GM19043 (cell line): Measurements from ENCODE around the gene CCDC78.
"Not testable (repeated sequence)": the region's sequence is repeated elsewhere in the genome, so short reads cannot be mapped to it uniquely, and the experiment has no call there.

Source experiments
- ATAC-seq: cut with Tn5 transposase; IDR thresholded peaks from one replicate; pipeline ENCODE4 v1.9.1; 2021; ENCODE audit warnings: low read depth; ENCODE audit not compliant: unreplicated experiment

Gene CCDC78

DNA sequence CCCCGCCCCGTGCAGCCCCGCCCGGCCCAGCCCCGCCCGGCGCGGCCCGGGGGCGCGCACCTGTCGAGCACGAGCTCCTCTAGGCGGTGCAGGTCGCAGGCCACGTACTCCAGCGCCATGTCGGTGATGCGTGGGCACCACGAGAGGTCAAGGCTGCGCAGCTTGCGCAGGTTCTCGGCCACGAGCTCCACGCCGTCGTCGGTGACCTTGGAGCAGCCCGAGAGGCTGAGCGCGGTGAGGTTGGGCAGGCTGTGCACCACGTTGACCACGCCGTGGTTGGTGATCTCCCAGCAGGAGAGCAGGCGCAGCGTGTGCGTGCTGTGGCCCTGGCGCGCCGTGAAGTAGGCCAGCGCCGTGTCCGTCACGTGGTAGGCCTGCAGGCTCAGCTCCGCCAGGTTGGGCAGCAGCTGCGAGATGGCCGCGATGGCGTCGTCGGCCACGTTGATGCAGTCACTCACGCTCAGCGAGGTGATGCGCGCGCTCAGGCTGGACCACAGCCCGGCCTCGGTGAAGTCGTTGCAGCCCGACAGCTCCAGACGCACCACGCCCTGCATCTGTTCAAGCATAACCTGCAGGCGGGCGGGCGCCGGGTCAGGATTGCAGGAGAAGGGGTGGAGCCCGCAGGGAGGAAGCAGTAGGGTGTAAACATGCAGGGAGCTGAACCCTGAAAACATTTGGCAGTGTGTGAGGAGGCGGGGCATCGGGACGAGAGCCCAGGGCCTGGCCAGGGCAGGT is 30.7 kb downstream of the CCDC78 start:
- no peak for ATAC-seq

DNA sequence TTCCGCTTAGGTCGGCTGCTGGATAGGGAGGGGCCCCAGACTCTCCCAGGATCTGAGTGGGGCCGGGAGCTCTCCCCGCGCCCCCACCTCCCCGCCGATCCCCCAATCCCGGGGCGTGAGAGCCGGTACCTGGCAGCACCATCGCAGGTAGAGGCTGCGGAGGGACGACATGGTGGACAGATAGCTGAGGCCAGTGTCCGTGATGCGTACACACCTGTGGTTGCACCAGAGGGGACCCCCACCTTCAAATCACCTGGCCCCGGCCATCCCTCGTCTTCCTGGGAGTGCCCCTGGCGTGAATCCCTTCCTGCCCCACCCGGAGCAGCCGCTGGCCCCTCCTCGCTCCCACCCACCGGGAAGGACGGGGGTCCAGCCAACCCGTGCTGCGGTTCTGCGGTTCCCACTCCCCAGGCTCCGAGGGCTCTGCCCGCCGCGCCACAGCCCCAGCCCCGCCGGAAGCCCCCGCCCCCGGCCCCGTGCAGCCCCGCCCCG is 31.3 kb downstream of the CCDC78 start:
- ATAC-seq: no peak

DNA sequence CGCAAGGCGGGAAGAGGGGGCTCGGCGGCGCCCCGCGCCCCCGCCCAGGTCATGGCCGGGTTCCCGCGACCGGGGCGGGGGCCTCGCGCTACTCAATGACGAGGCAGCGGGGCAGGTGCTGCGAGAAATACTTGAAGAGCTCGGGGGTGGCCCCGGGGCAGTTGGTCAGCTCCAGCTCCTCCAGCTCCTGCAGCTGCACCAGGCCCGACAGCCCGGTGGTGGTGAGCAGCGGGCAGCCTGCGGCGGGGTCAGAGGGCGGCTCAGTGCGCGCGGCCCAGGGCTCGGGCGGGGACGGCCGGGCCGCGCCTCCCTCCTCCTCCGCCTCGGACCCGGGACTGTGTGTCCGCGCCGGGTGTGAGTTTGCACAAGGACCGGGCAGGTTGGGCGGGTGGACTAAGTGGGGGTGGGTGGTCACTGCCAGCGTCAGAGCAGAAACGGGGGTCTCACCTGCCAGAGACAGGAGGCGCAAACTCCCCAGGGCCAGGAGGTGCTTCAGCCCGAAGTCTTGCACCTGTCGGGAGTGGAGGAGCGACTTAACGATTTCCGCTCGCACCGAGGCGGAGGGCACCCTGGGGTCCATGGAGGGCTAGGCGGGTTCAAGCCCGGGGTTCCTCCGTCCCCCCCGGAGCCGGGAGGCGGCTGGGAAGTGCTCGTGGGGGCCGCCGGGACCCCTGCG is 31.9 kb downstream of the CCDC78 start:
- ATAC-seq: no peak

GRCh38 chr16:693766-694165 is 32.5 kb downstream of the CCDC78 start:
- ATAC-seq: no peak

DNA sequence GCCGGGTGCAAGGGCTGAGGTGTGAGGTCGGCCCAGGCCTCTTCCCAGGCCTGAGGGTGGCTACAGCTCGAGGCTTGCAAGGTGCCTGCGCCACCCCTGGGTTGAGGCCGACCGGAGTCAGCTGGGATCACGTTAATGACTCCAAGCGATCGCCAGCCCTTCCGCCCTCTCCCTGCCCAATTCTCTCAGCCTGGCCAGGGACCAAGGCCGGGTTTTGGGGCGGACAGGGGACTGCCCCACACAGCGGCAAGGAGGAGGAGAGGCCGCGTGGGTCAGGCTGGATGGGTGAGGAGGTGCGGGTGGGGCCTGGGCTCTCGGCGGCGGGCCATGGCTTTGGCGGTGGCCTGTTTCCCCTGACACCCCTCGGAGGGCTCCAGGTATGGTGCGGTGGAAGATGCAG is 32.9 kb downstream of the CCDC78 start:
- no peak for ATAC-seq

DNA sequence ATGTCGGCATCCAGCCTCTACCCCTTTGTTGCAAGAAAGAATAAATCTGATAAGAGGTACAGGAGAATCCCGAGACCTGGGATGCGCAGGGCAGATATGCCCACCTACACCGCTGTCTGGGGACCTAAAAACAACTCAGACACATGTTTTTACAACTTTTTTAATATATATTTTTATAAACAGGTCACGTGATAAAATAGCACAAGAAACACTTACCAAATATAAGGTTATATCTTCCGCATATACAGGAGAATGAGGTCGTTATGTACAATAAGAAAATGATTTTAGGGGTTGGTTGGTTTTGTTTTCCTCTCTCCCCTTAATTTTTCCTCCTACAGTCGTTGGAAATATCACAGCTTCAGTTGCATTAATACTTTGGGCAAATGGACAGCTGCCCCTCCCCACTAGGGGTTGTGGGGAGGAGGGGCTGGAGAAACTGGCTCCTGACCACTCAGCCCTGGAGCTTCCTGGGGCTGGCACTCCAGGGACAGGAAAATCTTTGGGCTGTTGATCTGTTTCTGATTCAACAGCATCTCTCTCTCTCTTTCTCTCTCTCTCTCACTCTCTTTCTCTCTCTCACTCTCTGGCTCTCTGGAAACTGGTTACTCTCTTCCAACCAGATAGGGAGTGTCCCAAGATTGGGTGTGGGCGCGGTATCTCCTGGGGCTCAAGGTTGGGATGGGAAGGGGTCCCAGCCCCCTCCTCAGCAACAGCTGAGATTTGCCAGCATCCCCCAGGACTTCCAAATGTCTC is 33.7 kb downstream of the CCDC78 start:
- no peak for ATAC-seq

DNA sequence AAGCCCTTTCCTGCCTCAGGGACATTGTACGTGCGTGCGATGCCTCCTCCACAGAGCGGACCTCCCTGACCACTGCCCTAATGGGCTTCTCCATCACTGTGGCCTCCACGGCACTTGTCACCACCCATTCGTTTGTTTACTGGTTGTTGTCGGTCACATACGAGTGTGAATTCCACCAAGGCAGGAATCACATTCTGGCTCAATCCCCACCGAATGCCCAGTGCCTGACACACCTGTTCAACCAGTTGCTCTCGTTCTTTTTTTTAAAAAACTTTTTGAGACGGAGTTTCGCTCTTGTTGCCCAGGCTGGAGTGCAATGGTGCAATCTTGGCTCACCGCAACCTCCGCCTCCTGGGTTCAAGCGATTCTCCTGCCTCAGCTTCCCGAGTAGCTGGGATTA is 35.0 kb downstream of the CCDC78 start:
- ATAC-seq: not testable (repeated sequence)

- ATAC-seq: no peak
These were observed 36.9 kb downstream of the CCDC78 start for GRCh38 chr16:689175-689897.

- ATAC-seq: no peak
These were observed 38.7 kb downstream of the CCDC78 start for GRCh38 chr16:687499-687898.

- ATAC-seq: no peak
These were observed 39.6 kb downstream of the CCDC78 start for GRCh38 chr16:686459-687260.

GRCh38 chr16:685967-686366 is 40.3 kb downstream of the CCDC78 start:
- ATAC-seq: no peak

DNA sequence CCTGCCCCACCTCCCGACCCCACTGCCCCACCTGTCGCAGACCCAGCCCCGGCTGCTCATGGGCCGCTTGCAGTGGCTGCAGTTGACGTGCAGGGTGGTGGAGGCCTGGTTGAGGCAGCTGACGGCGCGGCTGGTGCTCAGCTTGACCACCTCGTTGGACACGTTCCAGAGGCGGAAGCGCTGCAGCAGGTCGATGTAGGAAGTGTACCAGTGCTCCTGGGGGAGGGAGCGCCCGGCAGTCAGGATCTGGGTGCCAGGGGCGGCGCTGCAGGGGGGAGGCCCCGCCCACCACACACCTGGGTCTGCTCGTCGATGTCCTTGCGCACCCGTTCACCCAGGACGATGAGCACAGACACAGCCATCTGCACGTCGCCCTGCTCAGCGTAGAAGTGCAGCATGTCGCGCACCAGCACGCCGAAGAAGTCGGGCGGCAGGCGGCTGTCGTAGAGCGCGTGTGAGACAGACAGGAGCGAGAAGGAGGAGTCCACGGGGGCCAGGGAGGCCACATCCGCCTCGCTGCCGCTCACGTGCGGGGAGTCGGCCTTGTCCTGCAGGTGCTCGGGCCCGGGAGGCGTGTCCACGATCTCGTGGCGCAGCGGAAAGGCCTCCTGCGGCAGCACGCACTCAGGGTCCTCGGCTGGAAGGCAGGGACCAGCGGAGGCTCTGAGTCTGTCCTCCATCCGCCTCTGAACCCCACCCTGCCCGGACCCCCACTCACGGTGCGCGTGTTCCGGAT is 41.1 kb downstream of the CCDC78 start:
- ATAC-seq: no peak

DNA sequence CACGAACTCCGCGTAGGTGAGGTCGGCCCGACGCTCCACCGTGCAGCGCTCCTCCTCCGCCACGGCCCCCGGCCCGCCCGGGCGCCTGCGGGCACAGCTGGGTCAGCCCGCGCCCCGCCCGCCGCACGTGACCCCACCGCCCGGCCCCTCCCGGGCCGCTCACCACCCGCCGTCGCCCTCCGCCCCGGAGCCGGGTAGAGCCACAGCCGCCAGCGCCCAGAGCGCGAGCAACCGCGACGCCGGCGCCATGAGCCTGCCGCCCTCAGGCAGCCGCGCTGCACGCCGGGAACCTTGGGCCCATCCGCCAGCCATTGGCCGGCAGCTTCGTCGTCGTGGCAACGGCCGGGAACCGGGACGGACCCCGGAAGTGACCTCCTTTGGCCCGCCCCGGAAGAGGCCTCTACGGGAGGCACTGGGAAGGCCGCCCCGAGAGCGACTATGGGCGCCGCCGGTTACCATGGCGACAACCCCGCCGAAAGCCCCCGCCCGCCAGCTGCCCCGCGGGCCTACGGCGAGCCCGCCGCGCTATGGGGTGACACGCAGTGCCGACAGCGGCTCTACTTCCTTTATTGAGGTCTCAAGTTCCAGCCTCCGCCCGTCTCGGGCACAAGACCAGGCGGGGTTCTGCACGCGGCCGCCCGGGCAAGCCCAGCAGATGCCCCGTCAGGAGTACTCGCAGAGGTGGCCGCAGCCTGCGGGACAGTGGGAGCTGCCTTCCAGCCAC is 42.0 kb downstream of the CCDC78 start, which contains the start of gene JMJD8:
Gene JMJD8, minus strand, starts transcription at position 264 of the 724 bp plus-strand sequence. Its CDS starts 15 bp downstream, at position 249.
- peak; percentile 67 for ATAC-seq

DNA sequence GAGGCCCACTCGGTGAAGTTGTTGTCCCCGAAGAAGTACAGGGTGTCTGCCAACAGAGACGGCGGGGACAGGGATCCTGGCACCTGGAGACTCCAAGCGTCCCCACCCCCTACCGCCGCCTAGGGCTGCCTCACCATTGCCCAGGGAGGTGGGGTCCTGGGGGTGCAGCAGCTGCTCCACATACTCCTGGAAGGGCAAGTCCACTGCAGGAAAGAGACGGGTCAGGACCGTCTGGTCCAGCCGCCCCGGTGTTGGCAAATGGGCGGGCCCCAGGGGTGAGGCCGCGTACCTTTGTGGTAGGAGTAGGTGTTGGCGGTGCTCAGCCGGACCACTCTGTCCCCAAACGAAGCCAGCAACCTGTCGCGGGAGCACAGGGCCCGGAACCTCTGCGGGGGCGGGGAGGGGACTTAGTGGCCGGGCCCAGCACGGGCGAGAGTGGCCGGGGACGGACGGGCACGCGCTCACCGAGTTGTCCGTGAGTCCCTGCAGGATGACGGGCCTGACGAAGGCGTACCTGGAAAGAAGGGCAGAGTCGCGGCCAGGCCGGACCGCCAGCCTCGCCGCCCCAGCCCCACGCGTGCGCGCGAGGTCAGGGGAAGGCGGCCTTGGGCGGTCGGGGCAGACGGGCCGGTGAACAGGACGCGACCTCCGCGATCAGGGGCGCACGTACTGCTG is 42.7 kb downstream of the CCDC78 start:
- no peak for ATAC-seq

- ATAC-seq: no peak
These were observed 43.5 kb downstream of the CCDC78 start for GRCh38 chr16:682493-683395.

DNA sequence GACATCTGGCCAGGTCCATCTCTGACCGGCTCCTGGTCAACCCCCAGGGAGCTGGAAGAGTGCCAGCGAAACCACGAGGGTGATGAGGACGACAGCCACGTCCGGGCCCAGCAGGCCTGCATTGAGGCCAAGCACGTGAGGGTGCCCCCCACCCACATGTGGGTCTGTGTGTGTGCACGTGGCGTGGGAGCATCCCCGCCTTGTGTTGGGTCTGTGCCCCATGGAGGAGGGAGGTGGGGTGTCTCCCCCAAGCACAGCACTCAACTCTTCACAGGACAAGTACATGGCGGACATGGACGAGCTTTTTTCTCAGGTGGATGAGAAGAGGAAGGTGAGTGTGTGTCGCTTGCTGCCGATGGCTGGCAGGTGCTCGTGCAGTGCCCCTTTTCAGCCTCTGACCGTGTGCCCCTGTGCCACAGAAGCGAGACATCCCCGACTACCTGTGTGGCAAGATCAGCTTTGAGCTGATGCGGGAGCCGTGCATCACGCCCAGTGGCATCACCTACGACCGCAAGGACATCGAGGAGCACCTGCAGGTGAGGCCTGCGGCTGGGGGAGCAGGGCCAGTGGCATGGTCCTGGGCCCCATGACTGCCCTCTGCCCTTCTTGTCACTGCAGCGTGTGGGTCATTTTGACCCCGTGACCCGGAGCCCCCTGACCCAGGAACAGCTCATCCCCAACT is 44.4 kb downstream of the CCDC78 start:
- no peak for ATAC-seq
